Muscle of arm (tissue), 12 donors: ENCODE measurements around the gene IL22RA2. TPM values are rescaled to one million over a fixed set of nuclear protein-coding genes. Genes with fewer than 3 reads are reported as not detected.
"Not testable (repeated sequence)": the region's sequence is repeated elsewhere in the genome, so short reads cannot be mapped to it uniquely, and the experiment has no call there.

ENCODE experiments used
- DNase-seq: peaks from one replicate; pipeline ENCODE4 v3.0.0-alpha.2; 2013
- polyA plus RNA-seq, 12 donors: library from polyadenylated mRNA; unstranded; fragments of 120-200 nt; gene quantifications; one replicate each; pipeline ENCODE4 v1.2.1, GENCODE V29; 2013; ENCODE audit not compliant: insufficient read length in 12 of 12

The IL22RA2 gene
- polyA plus RNA-seq, 12 donors = 0.37 to 1.3 (median 0.39) TPM; not detected in 9

- no peak for DNase-seq
These were observed 46.5 kb downstream of the IL22RA2 start for GRCh38 chr6:137126875-137127485.

DNA sequence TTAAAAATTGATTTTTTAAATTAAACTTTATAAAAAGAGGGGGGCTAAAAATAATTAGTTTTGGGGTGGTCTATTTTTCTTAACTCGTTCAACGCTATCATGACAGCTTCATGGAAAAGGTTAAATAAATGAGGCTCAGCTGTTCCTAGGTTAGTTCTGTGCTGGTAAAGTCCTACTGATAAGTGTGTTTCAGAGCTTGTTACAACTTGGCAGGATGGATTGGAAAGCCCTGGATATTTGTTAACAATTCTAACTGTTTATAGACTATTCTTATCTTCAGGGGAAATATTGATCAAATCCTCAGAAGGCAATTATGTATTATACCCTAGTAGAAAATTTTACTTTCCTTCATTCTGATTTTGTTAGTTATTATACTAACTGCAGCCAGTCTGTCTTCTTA is 50.4 kb downstream of the IL22RA2 start:
- DNase-seq = no peak

GRCh38 chr6:137122612-137123011 is 50.8 kb downstream of the IL22RA2 start:
- DNase-seq = no peak

GRCh38 chr6:137121401-137121997 is 51.9 kb downstream of the IL22RA2 start:
- no peak for DNase-seq

DNA sequence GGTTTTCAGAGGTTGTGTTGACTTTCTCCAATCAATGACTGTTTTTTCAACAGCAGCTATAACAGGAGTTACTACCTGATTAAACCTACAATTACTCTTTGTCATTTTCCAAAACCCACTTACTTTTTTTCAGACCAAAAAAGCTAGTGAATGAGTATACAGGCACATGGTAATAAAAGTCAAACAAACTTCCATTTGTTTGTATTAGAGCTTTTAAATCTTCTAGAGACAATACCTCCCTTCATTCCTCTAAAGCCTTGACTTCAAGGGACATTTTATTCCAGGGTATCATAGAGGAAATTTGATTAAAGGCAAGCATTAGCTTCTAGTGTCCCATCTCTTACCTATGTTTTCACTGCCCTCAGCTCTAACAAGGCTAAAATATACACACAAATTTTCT is 52.7 kb downstream of the IL22RA2 start:
- no peak for DNase-seq

DNA sequence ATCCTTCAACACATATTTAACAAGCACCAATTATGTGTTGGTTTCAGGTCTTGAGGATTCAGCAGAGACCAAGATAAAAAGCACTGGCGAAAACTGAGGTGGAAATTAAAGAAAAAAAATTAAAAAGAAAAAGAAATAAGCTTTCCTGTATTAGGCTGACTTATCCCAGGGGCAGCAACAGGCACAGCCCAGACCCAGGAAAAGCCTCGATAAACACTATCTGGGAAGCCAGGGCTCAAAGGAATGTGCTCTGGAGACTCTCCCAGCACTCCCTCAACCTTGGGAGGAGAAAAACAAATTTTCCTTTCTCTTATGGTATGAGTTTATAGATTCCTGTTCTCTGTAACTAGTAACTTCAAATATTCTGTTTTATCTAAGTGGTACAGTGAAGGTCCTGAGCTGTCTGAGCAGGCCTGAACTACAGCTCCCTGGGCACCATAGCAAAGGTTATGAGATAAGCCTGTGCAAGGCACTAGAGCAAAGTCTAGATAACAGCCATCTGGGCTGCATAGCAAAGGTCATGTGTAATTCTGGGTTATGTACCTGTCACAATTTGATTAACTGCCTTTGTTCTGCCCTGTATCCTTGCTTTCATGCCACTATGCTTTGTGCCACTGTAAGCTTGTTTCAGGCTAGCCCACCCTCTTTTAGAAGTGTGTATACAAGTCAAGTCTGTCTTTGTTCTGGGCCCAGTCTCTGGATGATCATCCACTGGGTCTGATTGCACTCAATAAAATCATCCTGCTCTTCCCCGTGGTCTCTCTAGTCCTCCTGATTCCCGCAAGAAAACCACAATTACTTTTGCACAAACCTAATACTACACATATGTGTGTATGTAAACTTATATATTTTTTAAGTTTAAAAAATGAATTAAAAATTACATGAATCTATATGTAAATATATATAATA is 54.0 kb downstream of the IL22RA2 start:
- DNase-seq = no peak

DNA sequence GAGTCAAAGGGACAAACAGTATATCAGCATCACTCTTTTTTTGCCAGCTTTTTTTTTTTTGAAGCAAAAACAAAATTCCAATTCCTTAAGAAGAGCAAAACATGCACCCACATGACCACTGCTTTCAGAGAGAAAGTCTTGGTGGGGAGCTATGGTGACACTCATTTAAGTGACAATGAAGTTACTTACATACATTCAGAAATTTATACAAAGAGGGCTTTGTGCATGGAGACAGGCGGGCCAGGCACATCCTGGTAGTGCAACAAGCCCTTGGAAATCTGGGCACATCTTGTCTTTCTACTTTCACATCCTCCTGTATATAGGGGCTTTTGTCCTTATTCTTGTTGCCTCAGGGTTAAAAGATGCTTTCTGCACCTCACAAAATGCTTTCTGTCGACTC is 55.9 kb downstream of the IL22RA2 start:
- DNase-seq = no peak

GRCh38 chr6:137116807-137117206 is 56.6 kb downstream of the IL22RA2 start:
- no peak for DNase-seq

DNA sequence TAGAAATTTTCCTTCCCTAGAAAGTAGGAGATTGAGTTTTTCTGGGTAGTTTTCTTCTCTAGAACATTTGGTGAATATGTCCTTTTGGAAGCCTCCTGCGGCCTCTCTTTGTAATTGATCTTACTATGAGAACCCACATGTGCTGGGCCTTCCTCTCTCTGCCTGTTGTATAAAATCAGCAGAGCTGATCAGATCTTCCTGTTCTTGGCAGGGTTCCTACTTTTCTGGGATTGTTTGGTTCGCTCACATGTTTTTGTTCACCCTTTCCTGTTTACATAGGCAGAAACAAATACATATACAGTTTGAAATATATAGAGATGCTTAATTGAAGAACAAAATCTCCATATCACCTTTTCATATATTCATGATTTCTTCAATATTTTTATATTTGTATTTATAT is 57.8 kb downstream of the IL22RA2 start:
- DNase-seq = no peak

DNA sequence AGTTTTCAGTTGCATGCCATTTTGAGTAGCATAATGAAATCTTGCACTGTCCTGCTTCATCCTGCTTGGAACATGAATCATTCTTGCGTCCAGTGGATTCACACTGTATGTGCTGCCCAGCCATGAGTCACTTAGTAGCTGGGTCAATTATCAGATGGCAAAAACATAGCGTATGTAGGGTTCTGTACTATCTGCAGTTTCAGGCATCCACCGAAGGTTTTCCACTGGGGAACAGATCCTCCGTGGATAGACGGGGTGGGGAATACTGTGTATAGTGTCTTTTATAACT is 61.4 kb downstream of the IL22RA2 start:
- no peak for DNase-seq

GRCh38 chr6:137111296-137112066 is 62.0 kb downstream of the IL22RA2 start:
- DNase-seq = no peak

GRCh38 chr6:137107767-137108105 is 65.7 kb downstream of the IL22RA2 start:
- no peak for DNase-seq

- DNase-seq = not testable (repeated sequence)
These were observed 66.2 kb downstream of the IL22RA2 start for GRCh38 chr6:137107047-137107766.

- DNase-seq = no peak
These were observed 67.3 kb downstream of the IL22RA2 start for GRCh38 chr6:137106183-137106582.

GRCh38 chr6:137105375-137105774 is 68.1 kb downstream of the IL22RA2 start:
- DNase-seq = no peak

DNA sequence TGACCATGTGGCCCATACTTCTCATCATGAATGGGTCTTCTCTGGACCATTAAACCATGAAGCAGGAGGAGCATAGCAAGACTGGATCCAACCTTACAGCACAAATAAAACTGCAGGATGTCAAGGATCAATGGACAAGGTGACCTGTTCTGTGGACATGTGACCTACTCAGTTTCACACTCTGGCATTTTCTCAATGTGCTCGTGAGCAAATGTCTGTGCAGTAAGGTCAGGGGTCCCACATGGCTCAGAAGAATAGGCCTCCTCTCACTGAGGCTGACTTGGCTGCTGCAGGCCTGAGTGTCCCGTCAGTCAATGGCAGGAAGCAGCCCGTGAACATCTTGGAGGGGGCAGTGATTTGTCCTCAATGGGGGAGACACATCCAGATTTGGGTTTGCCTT is 68.5 kb downstream of the IL22RA2 start:
- no peak for DNase-seq

DNA sequence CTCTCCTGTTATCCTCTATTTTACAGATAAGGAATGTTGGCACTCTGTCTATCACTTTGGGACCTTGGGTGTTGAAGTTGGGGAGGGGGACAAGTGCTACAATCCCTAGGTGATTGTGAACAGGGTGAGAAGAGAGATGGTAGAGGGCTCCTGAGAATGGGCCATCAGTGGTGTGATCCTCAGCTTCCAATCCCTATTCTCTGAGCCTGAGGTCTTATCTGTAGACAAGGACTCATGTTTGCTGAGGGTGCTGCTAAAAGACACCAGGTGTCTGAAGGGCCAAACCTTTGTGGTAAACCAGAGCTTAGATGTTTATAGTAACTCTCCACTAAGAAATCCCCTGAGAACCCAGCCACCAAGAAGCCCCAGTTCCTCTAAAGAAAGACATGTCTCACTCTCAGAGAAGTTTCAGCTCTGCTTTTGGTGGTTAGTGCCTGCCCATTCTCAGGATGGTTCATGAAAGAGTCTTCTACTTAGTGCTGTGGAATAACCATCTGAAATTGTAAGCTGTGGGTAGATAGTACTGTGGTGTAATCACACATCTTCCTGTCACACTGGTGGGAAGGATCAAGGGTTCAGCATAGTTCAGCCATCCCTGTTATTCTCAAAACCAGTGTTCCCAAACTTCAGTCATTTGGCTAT is 70.5 kb downstream of the IL22RA2 start:
- no peak for DNase-seq

GRCh38 chr6:137102050-137102848 is 71.2 kb downstream of the IL22RA2 start:
- DNase-seq = no peak

DNA sequence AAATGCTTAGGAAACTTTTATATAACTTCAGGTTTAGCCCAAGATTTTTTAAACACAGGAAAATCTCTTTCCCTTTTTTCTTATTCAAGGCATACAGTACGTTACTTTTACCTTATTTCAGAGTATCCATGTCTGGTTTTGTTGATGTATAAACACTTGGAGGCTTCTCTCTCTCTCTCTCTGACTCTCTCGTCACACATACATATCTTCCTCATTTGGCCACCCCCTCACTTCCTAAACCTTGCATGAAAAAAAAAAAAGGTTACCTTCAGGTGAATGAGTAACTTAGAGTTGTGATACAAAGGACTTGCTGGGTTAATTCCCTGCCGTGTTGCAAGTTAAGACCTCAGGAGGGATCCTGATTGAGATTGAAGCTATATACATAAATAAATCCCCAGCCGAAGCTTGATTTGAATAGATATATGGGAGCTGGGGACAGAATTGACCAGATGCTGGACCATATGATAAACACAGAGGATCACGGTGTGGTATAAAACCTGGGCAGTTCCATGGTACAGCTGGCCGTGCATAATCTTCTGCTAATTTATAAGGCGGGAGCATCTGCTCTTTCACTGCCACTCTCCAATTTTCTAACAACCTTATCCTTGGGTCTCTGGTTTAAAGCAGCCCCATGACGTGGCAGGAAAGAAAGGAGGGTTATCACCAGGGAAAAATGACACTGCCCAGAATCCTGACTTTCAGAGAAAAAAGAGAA is 73.6 kb downstream of the IL22RA2 start:
- DNase-seq = no peak

- no peak for DNase-seq
These were observed 75.9 kb downstream of the IL22RA2 start for GRCh38 chr6:137097526-137097925.
